ENCODE data around the gene WDR45B.

GRCh38 chr17:82667668-82668000 lies 19.4 kb upstream of the WDR45B start:
- TF ChIP-seq CTCF (IDR thresholded peaks at IDR 0.05) (no peak), NFIC (IDR thresholded peaks at IDR 0.05; ENCODE audit: borderline replicate concordance) (no peak), EP300 (IDR thresholded peaks at IDR 0.05; ENCODE audit: borderline replicate concordance in 1 of 2, low read depth in 1 of 2, low read length in 1 of 2) (no peak), POLR2AphosphoS5 (IDR thresholded peaks at IDR 0.05; ENCODE audit: low read depth, low read length) (no peak), NRF1 (IDR thresholded peaks at IDR 0.05; ENCODE audit: low read depth, low read length) (no peak), FOXM1 (IDR thresholded peaks at IDR 0.05; ENCODE audit: low read depth) (no peak), SIN3A (IDR thresholded peaks at IDR 0.05; ENCODE audit: borderline replicate concordance, low read depth, low read length) (no peak), FOXJ3 (CRISPR knock-in tag; IDR thresholded peaks at IDR 0.05) (no peak)
- TF ChIP-seq, protein P1, sequence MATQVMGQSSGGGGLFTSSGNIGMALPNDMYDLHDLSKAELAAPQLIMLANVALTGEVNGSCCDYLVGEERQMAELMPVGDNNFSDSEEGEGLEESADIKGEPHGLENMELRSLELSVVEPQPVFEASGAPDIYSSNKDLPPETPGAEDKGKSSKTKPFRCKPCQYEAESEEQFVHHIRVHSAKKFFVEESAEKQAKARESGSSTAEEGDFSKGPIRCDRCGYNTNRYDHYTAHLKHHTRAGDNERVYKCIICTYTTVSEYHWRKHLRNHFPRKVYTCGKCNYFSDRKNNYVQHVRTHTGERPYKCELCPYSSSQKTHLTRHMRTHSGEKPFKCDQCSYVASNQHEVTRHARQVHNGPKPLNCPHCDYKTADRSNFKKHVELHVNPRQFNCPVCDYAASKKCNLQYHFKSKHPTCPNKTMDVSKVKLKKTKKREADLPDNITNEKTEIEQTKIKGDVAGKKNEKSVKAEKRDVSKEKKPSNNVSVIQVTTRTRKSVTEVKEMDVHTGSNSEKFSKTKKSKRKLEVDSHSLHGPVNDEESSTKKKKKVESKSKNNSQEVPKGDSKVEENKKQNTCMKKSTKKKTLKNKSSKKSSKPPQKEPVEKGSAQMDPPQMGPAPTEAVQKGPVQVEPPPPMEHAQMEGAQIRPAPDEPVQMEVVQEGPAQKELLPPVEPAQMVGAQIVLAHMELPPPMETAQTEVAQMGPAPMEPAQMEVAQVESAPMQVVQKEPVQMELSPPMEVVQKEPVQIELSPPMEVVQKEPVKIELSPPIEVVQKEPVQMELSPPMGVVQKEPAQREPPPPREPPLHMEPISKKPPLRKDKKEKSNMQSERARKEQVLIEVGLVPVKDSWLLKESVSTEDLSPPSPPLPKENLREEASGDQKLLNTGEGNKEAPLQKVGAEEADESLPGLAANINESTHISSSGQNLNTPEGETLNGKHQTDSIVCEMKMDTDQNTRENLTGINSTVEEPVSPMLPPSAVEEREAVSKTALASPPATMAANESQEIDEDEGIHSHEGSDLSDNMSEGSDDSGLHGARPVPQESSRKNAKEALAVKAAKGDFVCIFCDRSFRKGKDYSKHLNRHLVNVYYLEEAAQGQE (IDR thresholded peaks at IDR 0.05; ENCODE audit: low read depth, low read length), result no peak
- TF ChIP-seq, protein P2, sequence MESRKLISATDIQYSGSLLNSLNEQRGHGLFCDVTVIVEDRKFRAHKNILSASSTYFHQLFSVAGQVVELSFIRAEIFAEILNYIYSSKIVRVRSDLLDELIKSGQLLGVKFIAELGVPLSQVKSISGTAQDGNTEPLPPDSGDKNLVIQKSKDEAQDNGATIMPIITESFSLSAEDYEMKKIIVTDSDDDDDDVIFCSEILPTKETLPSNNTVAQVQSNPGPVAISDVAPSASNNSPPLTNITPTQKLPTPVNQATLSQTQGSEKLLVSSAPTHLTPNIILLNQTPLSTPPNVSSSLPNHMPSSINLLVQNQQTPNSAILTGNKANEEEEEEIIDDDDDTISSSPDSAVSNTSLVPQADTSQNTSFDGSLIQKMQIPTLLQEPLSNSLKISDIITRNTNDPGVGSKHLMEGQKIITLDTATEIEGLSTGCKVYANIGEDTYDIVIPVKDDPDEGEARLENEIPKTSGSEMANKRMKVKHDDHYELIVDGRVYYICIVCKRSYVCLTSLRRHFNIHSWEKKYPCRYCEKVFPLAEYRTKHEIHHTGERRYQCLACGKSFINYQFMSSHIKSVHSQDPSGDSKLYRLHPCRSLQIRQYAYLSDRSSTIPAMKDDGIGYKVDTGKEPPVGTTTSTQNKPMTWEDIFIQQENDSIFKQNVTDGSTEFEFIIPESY (IDR thresholded peaks at IDR 0.05; ENCODE audit: borderline replicate concordance, low read depth), result no peak
- TF ChIP-seq, protein P3, sequence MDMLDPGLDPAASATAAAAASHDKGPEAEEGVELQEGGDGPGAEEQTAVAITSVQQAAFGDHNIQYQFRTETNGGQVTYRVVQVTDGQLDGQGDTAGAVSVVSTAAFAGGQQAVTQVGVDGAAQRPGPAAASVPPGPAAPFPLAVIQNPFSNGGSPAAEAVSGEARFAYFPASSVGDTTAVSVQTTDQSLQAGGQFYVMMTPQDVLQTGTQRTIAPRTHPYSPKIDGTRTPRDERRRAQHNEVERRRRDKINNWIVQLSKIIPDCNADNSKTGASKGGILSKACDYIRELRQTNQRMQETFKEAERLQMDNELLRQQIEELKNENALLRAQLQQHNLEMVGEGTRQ (IDR thresholded peaks at IDR 0.05; ENCODE audit: borderline replicate concordance, low read depth, low read length), result no peak

Measured in SK-N-SH (cell line).